ENCODE data around the gene EEFSEC. TPM values are rescaled to one million over a fixed set of nuclear protein-coding genes. Genes with fewer than 3 reads are reported as not detected.

EEFSEC gene
- total and polyA plus RNA-seq, 2 of the 8 experiments (the other 6 are each of a cell fraction or from before 2014, with no cell fraction given), result 13.1 to 19.8 TPM

DNA sequence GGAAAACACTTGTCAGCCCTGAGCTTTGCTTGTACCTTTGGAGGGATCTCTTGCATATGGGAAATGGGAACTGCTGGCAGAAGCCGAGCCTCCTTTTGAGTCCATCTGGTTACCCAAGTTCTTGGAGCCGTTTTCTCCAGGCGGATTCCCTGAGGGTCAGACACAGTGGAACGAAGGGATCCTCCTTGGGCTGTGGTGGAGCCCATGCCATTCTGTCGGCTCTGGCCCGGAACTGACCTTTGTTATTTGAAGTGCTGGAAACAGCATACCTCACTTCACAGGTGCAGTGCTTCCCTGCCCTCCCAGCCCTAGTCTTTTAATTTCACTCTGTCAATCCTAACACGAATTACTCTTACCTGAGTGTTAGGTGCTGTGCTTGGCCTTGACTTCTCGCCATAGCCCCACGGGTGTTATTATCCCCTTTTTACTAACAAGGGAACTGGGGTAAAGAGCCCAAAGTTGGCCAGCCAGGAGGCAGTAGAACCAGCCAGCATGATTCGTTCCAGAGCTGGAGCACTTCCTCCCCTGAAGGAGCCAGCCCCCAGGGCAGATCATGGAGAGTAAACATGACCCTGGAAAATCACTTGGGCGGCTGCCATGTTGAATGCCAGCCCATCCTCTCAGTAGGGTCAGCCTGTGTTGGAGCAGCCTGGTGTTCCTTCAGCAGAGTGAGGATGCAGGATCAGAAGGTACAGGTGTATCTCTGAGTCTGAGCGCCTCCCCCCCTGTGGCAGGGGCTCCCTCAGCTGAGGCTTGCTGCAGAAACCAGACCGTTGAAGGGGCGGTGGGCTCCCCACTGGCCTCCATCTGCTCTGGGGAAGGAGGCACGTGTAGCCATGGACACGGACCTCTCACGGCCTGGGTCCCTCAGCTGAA is 170.2 kb downstream of the EEFSEC start (continued):
- TF ChIP-seq RNF2 (IDR thresholded peaks at IDR 0.05; ENCODE audit: borderline replicate concordance, low read depth, low read length, missing control alignments, poor library complexity, severe bottlenecking) (no peak), ZNF274 (IDR thresholded peaks at IDR 0.05; ENCODE audit: borderline replicate concordance, extremely low read depth, low read length) (no peak), RFX5 (IDR thresholded peaks at IDR 0.05; ENCODE audit: borderline replicate concordance, low read depth, low read length) (no peak), CREB1 (IDR thresholded peaks at IDR 0.05) (no peak), RAD21 (IDR thresholded peaks at IDR 0.05 in 1 of 2, conservative IDR thresholded peaks at IDR 0.05 in 1 of 2; ENCODE audit: low read depth in 2 of 2, low read length in 2 of 2) (no peak), CBX5 (IDR thresholded peaks at IDR 0.05; ENCODE audit: low read depth, low read length) (no peak)
- TF ChIP-seq, protein P1, sequence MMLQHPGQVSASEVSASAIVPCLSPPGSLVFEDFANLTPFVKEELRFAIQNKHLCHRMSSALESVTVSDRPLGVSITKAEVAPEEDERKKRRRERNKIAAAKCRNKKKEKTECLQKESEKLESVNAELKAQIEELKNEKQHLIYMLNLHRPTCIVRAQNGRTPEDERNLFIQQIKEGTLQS (IDR thresholded peaks at IDR 0.05; ENCODE audit: insufficient read depth, low read depth, low read length), result no peak
